B cell (primary cell): Measurements from ENCODE around the gene FSHB.

Experiments used
- CTCF ChIP-seq: fragments of 200-600 bp; IDR thresholded peaks from one replicate; pipeline ENCODE4 v1.8.0; 2022; ENCODE audit warnings: antibody characterized with exemption, mild to moderate bottlenecking
- EZH2 ChIP-seq: IDR thresholded peaks from 2 replicates; pipeline ENCODE4 v1.6.1; 2012; ENCODE audit warnings: borderline replicate concordance, low read depth, mild to moderate bottlenecking, moderate library complexity, low read length; ENCODE audit not compliant: insufficient read depth, poor library complexity, severe bottlenecking

GRCh38 chr11:30255637-30256036, 24.8 kb downstream of the FSHB start:
- TF ChIP-seq EZH2 (no peak), CTCF (no peak)
